Thoracic aorta (tissue), 2 donors: ENCODE data around the gene SRRM1. TPM values are rescaled to one million over a fixed set of nuclear protein-coding genes. Genes with fewer than 3 reads are reported as not detected.
"Not testable (repeated sequence)": the region's sequence is repeated elsewhere in the genome, so short reads cannot be mapped to it uniquely, and the experiment has no call there.

Experiments used
- ATAC-seq: fragments of 150-250 bp; one replicate; pipeline ENCODE4 v1.8.0; 2017; ENCODE audit warnings: low read depth; ENCODE audit not compliant: insufficient number of reproducible peaks, low FRiP score
- DNase-seq: peaks from one replicate; pipeline ENCODE4 v3.0.0-alpha.2; 2020; ENCODE audit warnings: low spot score
- H3K27ac ChIP-seq, 2 donors: fragments of 200-600 bp; sonication (generic); 1 replicate in 1 of 2; 2 replicates in 1 of 2; pipeline ENCODE4 v1.5.1; 2016; ENCODE audit warnings: mild to moderate bottlenecking in 2 of 2, moderate library complexity in 2 of 2
- H3K27me3 ChIP-seq: fragments of 200-600 bp; sonication (generic); replicated peaks from 2 replicates; pipeline ENCODE4 v1.6.0; 2016; ENCODE audit warnings: mild to moderate bottlenecking; ENCODE audit not compliant: insufficient read depth
- H3K36me3 ChIP-seq: fragments of 200-600 bp; sonication (generic); one replicate; pipeline ENCODE4 v1.5.1; 2016
- H3K4me1 ChIP-seq, 2 donors: fragments of 200-600 bp; sonication (generic); 1 replicate in 1 of 2; 2 replicates in 1 of 2; pipeline versions ENCODE4 v1.5.1 to v1.6.0; 2016; ENCODE audit warnings: low read depth in 2 of 2, mild to moderate bottlenecking in 1 of 2; ENCODE audit not compliant: control insufficient read depth in 1 of 2
- H3K4me3 ChIP-seq: fragments of 200-600 bp; sonication (generic); 2 replicates; pipeline ENCODE4 v1.5.1; 2016; ENCODE audit warnings: mild to moderate bottlenecking
- H3K9me3 ChIP-seq: fragments of 200-600 bp; sonication (generic); 2 replicates; pipeline ENCODE4 v1.5.1; 2016
- CTCF ChIP-seq: fragments of 200-600 bp; sonication (generic); IDR thresholded peaks from one replicate; pipeline ENCODE4 v1.5.1; 2019; ENCODE audit warnings: antibody characterized with exemption
- total RNA-seq, 2 donors: library from RNA; depleted of rRNA; stranded (reverse); fragments of >200 nt; gene quantifications; one replicate each; pipeline versions ENCODE4 v1.1.0 to v1.2.3, GENCODE V29; 2016

The SRRM1 gene
- total RNA-seq, 2 donors from 2014 or later = 57.0 to 181 TPM

- no peak overlapping the region for H3K27ac ChIP-seq
- H3K9me3 ChIP-seq = no peaks in the 10 kb centered on the region
- no peak overlapping the region for H3K4me3 ChIP-seq
- ATAC-seq (no peak), DNase-seq (no peak)
- TF ChIP-seq CTCF = no peak
- H3K27me3 ChIP-seq = no peaks in the 10 kb centered on the region
- H3K4me1 ChIP-seq = peaks cover 10 to 12% of the 10 kb centered on the region in 2 donors
- no peaks in the 10 kb centered on the region for H3K36me3 ChIP-seq
These were observed 56.5 kb downstream of the SRRM1 start for GRCh38 chr1:24699628-24700027.

- Histone ChIP-seq H3K4me3 (no peak overlapping the region), H3K27ac (no peak overlapping the region), H3K9me3 (no peaks in the 10 kb centered on the region), H3K27me3 (no peaks in the 10 kb centered on the region), H3K36me3 (no peaks in the 10 kb centered on the region), H3K4me1 (peaks cover 0 to 5% of the 10 kb centered on the region in 2 donors)
- DNase-seq = no peak
- ATAC-seq = no peak
- no peak for TF ChIP-seq CTCF
These were observed 59.6 kb downstream of the SRRM1 start for GRCh38 chr1:24702511-24703293.

GRCh38 chr1:24704411-24705259 is 61.5 kb downstream of the SRRM1 start:
- no peaks in the 10 kb centered on the region for H3K27me3 ChIP-seq
- H3K4me1 ChIP-seq = peaks cover 0 to 10% of the 10 kb centered on the region in 2 donors
- H3K9me3 ChIP-seq = no peaks in the 10 kb centered on the region
- H3K4me3 ChIP-seq = peak overlapping the region; percentile 10
- H3K36me3 ChIP-seq = no peaks in the 10 kb centered on the region
- H3K27ac ChIP-seq = no peak overlapping the region
- DNase-seq (no peak), ATAC-seq (no peak)
- TF ChIP-seq CTCF = no peak

GRCh38 chr1:24705260-24706073 is 62.4 kb downstream of the SRRM1 start:
- peak overlapping the region; percentile 10 for H3K4me3 ChIP-seq
- no peaks in the 10 kb centered on the region for H3K36me3 ChIP-seq
- H3K27me3 ChIP-seq = no peaks in the 10 kb centered on the region
- peak; percentile 44 for ATAC-seq
- DNase-seq = no peak
- no peak for TF ChIP-seq CTCF
- H3K4me1 ChIP-seq = peaks cover 0 to 10% of the 10 kb centered on the region in 2 donors
- peak overlapping the region; percentile 9 to 53 for H3K27ac ChIP-seq
- no peaks in the 10 kb centered on the region for H3K9me3 ChIP-seq

GRCh38 chr1:24706074-24706389 is 62.9 kb downstream of the SRRM1 start:
- peak overlapping the region; percentile 9 to 53 for H3K27ac ChIP-seq
- not testable (repeated sequence) for H3K4me3 ChIP-seq, H3K9me3 ChIP-seq, H3K36me3 ChIP-seq, DNase-seq, ATAC-seq, H3K27me3 ChIP-seq
- peaks cover 0 to 10% of the 10 kb centered on the region in 2 donors for H3K4me1 ChIP-seq
